Dermis blood vessel endothelial cell (primary cell): Measurements from ENCODE around the gene NBPF26. TPM values are rescaled to one million over a fixed set of nuclear protein-coding genes. Genes with fewer than 3 reads are reported as not detected.
A peak's percentile ranks its signal among the peaks of the same experiment; 100 is the strongest.
"Not testable (repeated sequence)": the region's sequence is repeated elsewhere in the genome, so short reads cannot be mapped to it uniquely, and the experiment has no call there.

Experiments used
- DNase-seq: peaks from one replicate; pipeline ENCODE4 v3.0.0; 2010
- total RNA-seq: library from RNA; depleted of rRNA; stranded (reverse); fragments of >200 nt; gene quantifications from 2 replicates; pipeline ENCODE4 v1.2.3, GENCODE V29; 2014

The NBPF26 gene
- 5.3 and 8.3 TPM in 2 replicates for total RNA-seq

DNA sequence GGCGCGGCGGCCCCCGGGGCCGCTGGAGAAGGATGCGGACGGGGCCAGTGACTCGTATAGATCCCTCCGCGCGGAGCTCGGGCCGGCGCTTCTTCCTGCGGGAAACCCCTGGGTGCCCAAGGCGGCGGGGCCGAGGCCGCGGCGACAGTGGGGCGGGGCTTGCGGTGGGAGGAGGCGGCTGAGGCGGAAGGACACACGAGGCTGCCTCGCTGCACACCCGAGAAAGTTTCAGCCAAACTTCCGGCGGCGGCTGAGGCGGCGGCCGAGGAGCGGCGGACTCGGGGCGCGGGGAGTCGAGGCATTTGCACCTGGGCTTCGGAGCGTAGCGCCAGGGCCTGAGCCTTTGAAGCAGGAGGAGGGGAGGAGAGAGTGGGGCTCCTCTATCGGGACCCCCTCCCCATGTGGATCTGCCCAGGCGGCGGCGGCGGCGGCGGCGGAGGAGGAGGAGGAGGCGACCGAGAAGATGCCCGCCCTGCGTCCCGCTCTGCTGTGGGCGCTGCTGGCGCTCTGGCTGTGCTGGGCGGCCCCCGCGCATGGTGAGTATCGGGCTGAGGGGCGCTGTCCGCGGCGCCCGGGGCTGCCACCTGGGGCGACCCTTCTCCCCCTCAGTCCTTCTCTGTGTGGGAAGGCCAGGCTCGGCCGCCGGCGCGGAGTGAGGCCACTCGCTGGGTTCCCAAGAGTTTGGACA, at the start of gene NBPF26:
TSS of gene NBPF26 (plus strand) at position 231 of the 688 bp plus-strand sequence.
- DNase-seq: peak; percentile 27

DNA sequence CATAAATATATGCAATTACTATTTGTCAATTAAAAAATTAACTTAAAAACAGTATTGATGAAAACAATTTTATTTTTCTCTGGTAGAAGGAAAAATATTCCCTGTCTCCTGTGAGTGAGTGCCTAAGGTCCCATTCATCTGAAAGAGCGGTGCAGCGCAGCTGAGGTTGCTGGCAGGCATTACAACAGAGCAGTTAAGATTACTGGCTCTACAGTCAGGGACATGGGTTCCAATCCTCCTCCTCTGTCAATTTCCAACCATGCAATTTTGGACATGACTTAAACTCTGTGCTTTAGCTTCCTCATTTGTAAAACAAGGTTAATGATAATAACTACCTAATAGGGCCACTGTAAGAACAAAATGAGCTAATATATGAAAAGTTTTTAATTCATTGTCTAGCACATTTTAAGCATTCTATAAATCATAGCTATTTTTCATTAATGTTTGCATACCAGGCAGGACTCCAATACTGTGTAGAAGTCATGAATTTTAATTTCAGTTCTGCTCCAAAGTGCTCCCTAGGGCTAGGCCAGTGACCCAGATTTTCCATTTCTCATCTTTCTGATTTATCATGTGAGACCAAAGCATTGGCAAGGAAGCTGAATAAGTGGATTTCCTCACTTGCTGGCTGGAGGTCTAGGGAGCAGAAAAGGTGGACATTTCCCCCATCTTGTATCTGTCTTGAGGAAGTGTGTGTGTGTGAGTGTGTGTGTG, 43.5 kb upstream of the NBPF26 start:
- not testable (repeated sequence) for DNase-seq

DNA sequence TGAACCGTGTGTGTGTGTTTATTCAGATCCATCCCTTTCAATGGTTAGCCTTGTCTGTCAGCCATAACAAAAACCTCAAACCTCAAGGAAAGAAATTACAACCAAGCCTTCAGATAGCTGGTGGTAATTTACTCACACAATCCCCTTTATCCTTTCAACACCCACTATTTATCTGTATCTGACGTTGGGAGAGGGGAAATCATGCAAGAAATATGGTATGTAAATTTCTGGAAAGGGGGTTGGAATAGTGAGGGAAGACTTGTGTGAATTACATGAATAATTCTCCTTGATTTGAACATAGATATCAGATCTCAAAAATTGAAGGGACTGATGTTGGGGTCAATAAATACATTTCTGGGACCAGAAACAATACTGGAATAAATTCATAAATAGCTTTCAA, 42.8 kb upstream of the NBPF26 start:
- not testable (repeated sequence) for DNase-seq

DNA sequence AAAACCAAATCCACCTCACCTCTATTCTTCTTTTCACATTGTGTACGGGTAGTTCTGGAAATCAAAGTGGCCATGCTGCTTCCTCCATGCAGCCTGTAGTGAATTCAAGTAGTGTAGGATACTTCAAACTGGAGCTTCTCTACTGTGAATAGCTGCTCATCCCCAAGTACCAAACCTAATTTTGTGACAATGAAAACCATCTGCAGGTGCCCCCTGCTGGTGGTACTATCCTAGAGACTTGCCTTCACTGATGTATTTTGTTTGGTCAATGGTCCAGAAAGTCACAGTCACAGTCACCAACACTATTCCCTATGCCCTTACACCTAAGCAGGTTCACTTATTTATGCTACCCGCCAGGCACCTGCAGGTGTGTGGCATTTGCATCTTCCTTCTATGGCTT, 39.3 kb upstream of the NBPF26 start:
- not testable (repeated sequence) for DNase-seq

DNA sequence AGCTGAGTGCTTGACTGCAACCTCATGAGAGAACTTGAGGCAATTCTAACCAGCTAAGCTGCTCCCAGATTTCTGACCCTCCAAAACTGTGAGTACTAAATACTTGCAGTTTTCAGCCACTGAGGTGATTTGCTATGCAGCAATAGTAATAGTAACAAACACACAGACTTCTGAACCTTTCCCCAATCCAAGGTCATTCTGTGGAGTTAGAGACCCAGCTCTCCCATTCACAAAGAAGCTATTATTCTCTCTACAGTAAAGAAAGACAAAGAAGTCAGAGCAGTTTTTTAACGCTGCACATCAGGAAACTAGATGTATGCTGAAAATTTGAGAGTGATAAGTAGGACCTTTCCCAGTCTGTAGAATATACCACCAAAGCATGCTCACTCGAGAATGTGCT, 38.1 kb upstream of the NBPF26 start:
- not testable (repeated sequence) for DNase-seq

DNA sequence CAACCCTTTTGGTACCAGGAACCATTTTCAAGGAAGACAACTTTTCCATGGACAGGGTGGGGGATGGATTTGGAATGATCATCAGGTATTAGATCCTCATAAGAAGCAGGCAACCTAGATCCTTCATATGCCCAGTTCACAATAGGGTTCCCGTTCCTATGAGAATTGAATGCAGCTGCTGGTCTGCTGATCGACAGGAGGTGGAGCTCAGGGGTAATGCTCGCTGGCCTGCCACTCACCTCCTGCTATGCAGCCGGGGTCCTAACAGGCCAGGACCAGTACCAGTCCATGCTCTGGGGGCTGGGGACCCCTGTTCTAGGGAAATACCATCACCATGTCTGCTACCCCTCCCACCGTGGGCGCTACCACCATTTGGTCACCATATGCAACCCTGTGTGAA, 36.5 kb upstream of the NBPF26 start:
- not testable (repeated sequence) for DNase-seq

DNA sequence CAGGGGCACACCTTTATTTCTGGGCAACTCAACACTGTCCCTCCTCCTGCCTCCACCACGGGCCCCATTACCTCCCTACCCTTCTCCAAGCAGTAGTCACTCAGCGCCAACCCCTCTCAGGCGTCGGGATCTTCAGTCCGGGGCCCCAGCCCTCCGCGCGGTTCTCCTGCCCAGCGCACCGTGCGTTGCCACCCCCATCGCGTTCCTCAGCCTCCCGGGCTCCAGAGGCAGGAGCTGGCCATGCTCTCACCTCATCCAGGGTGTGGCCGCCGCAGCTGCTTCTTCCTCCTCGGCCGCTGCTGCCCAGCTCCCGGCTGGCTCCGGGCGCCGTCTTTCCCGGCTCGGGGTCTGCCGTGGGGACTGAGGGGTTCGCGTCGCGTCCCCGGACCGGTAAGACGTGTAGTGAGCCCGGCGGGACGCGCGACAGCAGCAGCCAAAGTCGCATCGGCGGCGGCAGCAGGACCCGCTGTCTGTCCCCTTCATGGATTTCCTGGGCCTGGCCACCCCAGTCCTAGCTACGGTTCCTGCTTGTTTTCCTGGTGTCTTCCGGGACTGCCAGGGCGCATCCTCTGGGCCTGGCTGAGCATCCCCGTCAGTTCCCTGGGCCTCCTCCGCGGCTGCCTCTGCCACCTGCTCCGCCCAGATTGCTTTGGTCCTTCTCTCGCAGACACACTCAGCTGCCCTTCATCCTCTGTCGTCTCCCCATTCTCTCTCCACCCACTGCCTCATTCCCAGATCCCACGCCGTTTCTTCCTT, 22.8 kb upstream of the NBPF26 start:
- DNase-seq: not testable (repeated sequence)

DNA sequence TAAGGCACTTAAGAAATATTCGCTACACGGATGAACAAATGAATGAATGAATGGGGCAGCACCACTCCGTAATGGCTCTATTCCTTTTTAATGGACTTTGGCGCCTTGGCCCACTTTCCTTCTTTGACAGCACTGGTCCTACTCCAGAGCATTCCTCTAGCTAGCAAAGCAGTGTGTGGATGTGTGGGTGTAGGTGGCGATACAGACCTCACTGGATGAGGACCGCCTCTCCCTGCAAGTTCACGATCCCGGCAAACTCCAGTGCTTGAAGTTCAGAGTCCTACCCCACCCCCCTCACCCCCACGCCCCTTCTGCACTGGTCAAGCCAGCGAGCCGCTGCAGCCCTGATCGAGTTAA, 409 bp upstream of the NBPF26 start:
- not testable (repeated sequence) for DNase-seq

DNA sequence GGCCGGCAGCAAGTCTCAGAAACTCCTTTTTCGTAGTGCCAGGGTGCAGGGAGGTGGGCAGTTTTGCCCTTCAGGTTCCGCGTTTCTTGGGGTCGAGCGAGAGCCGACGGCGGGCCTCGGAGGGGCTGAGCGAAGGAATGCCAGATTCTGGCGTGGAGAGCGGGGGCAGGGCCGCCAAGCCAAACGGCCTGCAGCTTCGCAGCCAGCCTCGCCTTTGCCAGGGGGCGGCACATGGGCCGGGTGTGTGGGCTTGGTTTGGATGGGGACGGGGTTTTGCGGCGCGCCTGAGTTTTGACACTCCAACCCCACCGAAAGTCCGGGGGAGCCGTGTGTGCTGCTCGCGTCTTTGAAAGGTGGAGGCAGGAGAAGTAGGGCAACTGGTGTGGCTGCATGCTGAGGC, 762 bp downstream of the NBPF26 start:
- not testable (repeated sequence) for DNase-seq

DNA sequence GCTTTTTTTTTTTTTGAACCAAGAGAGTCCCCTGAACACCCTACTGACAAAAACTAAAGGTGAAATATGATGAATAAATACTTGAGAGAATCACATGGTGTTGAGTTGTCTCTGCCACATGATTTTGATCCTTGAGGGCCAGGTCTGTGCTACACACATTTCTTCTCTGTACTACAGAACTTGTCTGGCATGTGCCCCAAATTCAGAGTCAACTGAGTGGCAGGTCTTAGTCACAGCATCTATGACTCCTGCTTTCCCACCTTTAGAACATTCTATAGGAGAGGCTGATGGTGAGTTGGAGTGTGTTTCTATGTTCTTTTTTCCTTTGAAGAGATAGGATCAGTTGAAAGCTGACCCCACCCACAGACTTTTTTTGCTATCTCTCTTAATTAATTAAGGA, 5.1 kb downstream of the NBPF26 start:
- not testable (repeated sequence) for DNase-seq

DNA sequence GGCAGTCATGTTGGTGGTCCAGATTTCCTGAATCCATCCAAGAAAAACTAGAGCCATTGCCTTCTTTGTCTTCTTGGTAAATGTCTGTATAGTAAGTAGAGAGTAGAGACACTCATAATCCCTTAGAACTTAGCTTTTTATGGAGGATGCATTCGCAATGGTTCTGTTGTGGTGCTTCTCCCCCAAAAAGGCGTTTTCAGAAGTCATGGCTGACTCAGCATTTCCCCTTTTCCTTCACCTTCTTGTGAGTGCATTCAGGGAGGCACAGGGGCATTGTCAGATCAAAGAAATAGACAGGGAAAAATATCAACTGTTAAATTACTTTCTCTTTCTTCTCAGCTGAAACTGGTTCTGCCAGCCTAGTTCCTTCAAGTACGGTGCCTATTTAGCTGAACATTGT, 45.3 kb downstream of the NBPF26 start:
- not testable (repeated sequence) for DNase-seq

DNA sequence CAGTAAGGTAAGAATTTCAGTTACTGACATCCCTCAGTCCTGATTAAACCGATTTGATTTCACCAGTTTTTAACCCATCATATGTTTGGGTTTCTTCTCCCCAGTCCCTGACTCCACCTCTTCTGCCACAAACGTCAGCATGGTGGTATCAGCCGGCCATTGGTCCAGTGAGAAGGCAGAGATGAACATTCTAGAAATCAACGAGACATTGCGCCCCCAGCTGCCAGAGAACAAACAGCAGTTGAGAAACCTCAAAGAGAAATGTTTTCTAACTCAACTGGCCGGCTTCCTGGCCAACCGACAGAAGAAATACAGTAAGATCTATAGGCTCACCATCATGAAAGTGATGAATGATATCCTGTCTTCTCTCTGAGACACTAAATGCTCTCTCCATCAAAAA, 81.7 kb downstream of the NBPF26 start:
- peak; percentile 10 for DNase-seq

DNA sequence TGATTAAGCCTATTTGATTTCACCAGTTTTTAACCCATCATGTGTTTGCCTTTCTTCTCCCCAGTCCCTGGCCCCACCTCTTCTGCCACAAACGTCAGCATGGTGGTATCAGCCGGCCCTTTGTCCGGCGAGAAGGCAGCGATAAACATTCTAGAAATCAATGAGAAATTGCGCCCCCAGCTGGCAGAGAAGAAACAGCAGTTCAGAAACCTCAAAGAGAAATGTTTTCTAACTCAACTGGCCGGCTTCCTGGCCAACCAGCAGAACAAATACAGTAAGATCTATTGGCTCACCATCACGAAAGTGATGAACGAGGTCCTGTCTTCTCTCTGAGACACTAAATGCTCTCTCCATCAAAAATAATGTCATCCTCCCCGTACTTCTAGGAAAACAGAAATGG, 88.1 kb downstream of the NBPF26 start:
- peak; percentile 24 for DNase-seq

DNA sequence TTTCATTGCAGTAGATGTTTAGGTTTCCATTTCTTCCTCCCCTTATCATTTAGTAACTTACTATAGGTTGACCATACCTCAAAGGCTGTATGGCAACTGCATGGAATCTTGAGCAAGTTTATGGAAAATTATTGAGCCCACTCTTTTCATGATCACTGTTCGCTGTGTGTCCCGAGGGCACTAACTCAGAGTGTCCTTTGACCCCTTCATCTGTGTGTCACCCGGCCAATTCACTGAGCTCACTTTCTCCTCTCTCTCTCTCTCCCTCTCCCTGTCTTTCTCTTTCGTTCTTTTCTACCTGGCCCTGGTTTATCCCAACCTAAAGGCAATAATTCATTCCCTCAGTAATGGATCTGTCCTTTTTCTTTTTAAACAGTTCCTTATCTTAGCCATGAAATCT, 101.3 kb downstream of the NBPF26 start:
- DNase-seq: not testable (repeated sequence)

DNA sequence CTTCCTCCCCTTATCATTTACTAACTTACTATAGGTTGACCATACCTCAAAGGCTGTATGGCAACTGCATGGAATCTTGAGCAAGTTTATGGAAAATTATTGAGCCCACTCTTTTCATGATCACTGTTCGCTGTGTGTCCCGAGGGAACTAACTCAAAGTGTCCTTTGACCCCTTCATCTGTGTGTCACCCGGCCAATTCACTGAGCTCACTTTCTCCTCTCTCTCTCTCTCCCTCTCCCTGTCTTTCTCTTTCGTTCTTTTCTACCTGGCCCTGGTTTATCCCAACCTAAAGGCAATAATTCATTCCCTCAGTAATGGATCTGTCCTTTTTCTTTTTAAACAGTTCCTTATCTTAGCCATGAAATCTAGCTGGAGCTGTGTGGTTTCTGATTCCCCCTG, 102.9 kb downstream of the NBPF26 start:
- DNase-seq: not testable (repeated sequence)

DNA sequence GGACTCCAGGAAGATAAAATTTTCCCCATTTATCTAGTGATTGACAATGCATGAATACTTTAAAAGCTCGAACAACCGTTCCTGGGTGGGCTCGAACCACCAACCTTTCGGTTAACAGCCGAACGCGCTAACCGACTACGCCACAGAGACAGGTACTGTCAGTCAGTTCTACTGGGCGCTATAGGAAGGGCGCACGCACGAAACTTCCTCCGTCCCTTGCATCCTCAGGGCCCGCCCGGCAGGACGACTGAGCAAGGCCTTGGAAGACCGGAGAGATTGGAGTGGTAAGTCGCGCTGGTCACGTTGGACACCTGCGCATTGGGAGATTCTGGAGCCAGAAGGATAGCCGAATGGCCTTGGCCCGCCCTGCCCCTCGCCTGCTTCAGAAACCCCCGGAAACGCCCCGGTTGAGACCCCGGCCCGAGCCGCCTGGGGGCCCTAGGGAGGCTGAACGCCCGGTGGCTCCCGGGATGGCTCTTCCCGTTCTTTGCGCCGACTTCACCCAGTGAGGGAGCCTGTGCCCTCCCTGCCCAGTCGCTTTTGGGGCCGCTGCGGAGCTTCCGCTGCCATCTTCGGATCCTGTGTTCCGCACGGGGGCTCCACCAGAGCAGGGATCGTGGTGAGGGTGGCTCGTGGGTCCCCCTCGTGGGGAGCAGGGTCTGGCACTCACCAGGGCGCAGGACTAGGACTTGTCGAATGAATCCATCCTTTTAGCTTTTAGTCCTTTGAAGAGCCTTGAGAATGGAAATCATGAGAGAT, 120.6 kb downstream of the NBPF26 start:
- DNase-seq: peak; percentile 66

DNA sequence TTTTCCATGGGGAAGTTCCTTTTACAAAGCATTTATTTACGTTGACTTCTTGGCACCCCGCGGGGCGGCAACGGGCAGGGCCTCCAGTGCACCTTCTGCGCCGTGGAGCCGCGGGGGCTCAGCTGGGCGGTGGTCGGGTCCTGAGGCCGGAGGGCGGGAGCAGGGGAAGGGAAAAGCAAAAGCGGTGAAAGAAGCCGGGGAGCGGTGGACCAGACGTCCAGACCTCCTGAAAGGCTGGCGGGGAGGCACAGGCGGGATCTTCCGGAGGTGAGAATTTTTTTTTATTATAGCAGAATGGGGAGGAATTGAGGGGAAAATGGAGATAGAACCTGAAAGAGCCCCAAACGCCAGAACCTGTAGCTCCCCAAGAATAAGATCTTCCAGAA, 121.2 kb downstream of the NBPF26 start:
- not testable (repeated sequence) for DNase-seq

DNA sequence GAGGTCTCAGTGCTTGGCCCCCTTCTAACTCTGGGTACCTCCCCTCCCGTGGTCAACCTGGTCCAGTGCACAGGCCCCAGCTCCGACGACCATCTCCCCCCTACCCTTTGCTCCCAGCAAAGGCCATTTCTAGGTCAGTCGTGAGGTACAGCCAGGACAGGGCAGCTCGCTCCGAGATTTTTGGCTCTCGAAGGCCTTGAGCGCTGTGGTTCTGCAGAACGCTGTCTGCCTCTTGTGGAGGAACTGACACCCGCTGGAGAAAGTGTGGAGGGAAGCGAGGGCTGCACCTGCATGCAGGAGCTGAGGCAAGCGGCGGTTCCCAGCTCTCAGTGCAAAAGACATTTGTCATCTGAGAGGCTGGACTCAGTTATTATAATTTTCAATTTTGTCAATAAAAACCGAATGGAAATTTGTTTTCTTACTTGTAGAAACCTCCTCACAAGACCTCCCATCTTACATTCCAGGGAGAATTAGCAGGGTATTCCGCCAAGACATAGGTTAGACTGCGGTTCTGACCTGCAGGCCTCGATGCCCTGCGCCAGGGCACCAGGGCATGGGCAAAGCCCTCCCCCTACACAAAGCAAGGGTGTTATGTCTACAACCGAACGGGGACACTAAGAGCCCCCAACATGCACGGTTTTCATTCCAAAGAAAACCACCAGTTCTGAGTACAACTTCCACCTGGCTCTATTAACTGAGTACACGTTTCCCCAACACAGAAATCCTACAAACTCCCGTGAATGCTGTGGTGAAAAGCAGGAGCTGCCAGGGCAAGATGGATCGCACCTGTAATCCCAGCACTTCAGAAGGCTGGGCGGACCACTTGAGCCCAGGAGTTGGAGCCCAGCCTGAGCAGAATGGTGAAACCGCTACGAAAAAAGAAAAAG, 125.9 kb downstream of the NBPF26 start:
- DNase-seq: not testable (repeated sequence)

DNA sequence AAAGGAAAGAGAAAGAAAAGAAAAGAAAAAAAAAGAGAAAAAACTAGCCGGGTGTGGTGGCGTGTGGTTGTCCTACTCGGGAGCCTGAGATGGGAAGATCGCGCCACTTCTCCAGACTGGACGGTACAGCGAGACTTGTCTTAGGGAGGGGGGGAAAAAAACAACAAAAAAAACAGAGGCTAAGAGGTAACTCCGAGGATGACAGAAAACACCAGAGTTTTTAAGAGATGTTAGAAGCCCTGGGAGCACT, 126.5 kb downstream of the NBPF26 start:
- peak; percentile 17 for DNase-seq

DNA sequence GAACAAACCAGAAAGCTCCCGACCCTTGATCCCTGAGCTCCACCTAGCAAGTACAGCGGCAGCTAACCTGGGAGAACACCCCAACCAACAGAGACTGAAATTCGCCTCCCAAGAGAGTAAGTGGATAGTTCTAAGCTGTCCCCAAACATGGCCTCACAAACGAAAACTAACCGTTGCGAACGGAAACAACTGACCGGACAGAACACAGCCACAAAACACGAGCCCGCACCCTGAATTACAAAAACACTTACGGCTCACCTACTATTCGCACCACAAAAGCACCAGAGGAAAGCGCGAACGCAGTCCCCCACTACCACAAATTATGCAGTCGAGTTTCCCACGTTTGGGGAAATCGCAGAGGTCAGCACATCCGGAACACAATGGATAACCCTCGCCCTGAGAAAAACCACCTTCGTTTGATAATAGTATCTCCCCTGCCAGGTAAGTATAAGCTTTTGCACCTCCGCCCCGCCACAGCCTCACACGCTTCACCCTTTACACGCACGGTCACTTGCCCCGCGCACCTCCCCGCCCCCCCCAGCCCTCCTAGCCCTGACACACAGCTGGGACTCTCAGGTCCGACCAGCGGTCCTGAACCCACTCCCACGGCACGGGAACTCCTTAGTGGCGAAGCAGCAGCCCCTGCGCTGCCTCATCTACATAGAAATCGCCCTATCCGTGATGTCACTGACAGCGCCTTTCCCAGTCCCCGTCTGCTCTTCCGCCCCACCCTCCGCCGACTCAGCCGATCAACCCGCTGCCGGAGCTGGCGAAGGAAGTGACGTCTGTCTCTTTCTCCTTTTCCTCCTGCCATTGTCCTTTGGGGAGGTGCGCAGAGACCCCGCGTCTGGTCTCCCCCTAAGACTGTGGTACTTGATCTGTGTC, 127.0 kb downstream of the NBPF26 start:
- peak; percentile 90 for DNase-seq

DNA sequence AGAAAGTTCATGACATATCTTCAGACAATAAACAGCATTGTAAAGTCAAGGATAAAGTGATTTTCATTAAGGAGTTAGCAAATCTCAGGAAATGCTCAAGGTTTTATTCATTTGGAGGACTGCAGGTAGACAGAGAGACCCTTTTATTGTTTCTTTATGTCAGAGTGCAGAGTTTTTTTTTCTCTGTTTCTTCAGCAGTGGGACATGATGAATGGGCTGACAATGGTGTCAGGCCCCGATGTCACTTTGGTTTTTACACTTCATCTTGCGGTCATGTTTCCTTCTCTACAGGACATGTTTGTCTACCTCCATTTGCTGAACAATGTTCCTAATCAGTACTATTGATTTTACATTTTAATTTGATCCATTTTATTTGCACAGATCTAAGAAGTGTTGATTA, 134.4 kb downstream of the NBPF26 start:
- DNase-seq: not testable (repeated sequence)
